WTC11 (cell line): ENCODE data around the gene TUSC2. TPM values are rescaled to one million over a fixed set of nuclear protein-coding genes. Genes with fewer than 3 reads are reported as not detected.
A peak's percentile ranks its signal among the peaks of the same experiment; 100 is the strongest.

Experiments used
- ATAC-seq: fragments of 200-7000 bp; cut with Tn5 transposase; 2 replicates; pipeline ENCODE4 v1.10.0; 2021; ENCODE audit warnings: mild to moderate bottlenecking, moderate library complexity
- CTCF ChIA-PET: fragments of 300-600 bp; sonication (Branson Sonifier 250); formaldehyde crosslinking; loops from one replicate; lab custom pipeline; 2021; ENCODE audit warnings: antibody characterized with exemption; lab: Charles Lee
- POLR2A ChIA-PET: fragments of 350-600 bp; sonication (Branson Sonifier 250); formaldehyde crosslinking; loops from one replicate; lab custom pipeline; 2021; ENCODE audit warnings: antibody characterized with exemption; lab: Charles Lee
- DNase-seq: peaks from one replicate; pipeline ENCODE4 v3.0.0; 2021; ENCODE audit warnings: low spot score
- H3K27ac Mint-ChIP-seq: 2 replicates; pipeline ENCODE4 v1.8.0; 2021; ENCODE audit warnings: mixed read lengths
- H3K27me3 Mint-ChIP-seq: 2 replicates; pipeline ENCODE4 v1.8.0; 2021; ENCODE audit warnings: low read depth, mild to moderate bottlenecking, moderate library complexity, mixed read lengths
- H3K36me3 Mint-ChIP-seq: 2 replicates; pipeline ENCODE4 v1.8.0; 2021; ENCODE audit warnings: mixed read lengths
- H3K4me1 Mint-ChIP-seq: 2 replicates; pipeline ENCODE4 v1.8.0; 2022; ENCODE audit warnings: mixed read lengths
- H3K4me3 Mint-ChIP-seq: 2 replicates; pipeline ENCODE4 v1.8.0; 2021; ENCODE audit warnings: mild to moderate bottlenecking, moderate library complexity, mixed read lengths
- H3K9me3 Mint-ChIP-seq: 2 replicates; pipeline ENCODE4 v1.8.0; 2021; ENCODE audit warnings: mixed read lengths
- CBFB ChIP-seq: sonication (generic); formaldehyde crosslinking; IDR thresholded peaks from 2 replicates; pipeline ENCODE4 v1.8.1; 2022; ENCODE audit warnings: mild to moderate bottlenecking, low read depth, missing genetic modification reagents
- CREB1 ChIP-seq: sonication (generic); formaldehyde crosslinking; IDR thresholded peaks from 2 replicates; pipeline ENCODE4 v1.8.0; 2023; ENCODE audit warnings: mild to moderate bottlenecking, missing genetic modification reagents
- CREM ChIP-seq: sonication (generic); formaldehyde crosslinking; IDR thresholded peaks from 2 replicates; pipeline ENCODE4 v1.8.1; 2022; ENCODE audit warnings: mild to moderate bottlenecking, missing genetic modification reagents, moderate library complexity
- FOXK1 ChIP-seq: sonication (generic); formaldehyde crosslinking; IDR thresholded peaks from 2 replicates; pipeline ENCODE4 v1.8.0; 2022; ENCODE audit warnings: mild to moderate bottlenecking, moderate library complexity, missing genetic modification reagents
- FOXP4 ChIP-seq: sonication (generic); formaldehyde crosslinking; IDR thresholded peaks from 2 replicates; pipeline ENCODE4 v1.8.0; 2022; ENCODE audit warnings: mild to moderate bottlenecking, missing genetic modification reagents
- GRHL2 ChIP-seq: fragments of 250-450 bp; sonication (Bioruptor Pico); IDR thresholded peaks from 2 replicates; pipeline ENCODE4 v1.8.0; 2022; ENCODE audit warnings: mild to moderate bottlenecking, moderate library complexity; ENCODE audit not compliant: insufficient replicate concordance, severe bottlenecking
- MYBL2 ChIP-seq: sonication (generic); formaldehyde crosslinking; IDR thresholded peaks from 2 replicates; pipeline ENCODE4 v1.8.1; 2023; ENCODE audit warnings: mild to moderate bottlenecking, moderate library complexity, missing genetic modification reagents
- NFE2L1 ChIP-seq: sonication (generic); formaldehyde crosslinking; IDR thresholded peaks from 2 replicates; pipeline ENCODE4 v1.8.1; 2023; ENCODE audit warnings: missing genetic modification reagents
- NR1H2 ChIP-seq: sonication (generic); formaldehyde crosslinking; IDR thresholded peaks from 2 replicates; pipeline ENCODE4 v1.9.0; 2021; ENCODE audit warnings: mild to moderate bottlenecking, moderate library complexity, missing genetic modification reagents
- NR2C2 ChIP-seq: sonication (generic); formaldehyde crosslinking; IDR thresholded peaks from 2 replicates; pipeline ENCODE4 v1.8.0; 2022; ENCODE audit warnings: mild to moderate bottlenecking, missing genetic modification reagents
- STAT6 ChIP-seq: sonication (generic); formaldehyde crosslinking; conservative IDR thresholded peaks from 2 replicates; pipeline ENCODE4 v1.8.1; 2023; ENCODE audit warnings: mild to moderate bottlenecking, low read depth, missing genetic modification reagents, moderate library complexity
- ZNF121 ChIP-seq: sonication (generic); formaldehyde crosslinking; IDR thresholded peaks from 2 replicates; pipeline ENCODE4 v1.8.0; 2023; ENCODE audit warnings: missing genetic modification reagents
- ZNF232 ChIP-seq: sonication (generic); formaldehyde crosslinking; IDR thresholded peaks from 2 replicates; pipeline ENCODE4 v1.8.0; 2022; ENCODE audit warnings: mild to moderate bottlenecking, missing genetic modification reagents
- ZNF263 ChIP-seq: sonication (generic); formaldehyde crosslinking; IDR thresholded peaks from 2 replicates; pipeline ENCODE4 v1.8.1; 2022; ENCODE audit warnings: low read depth, mild to moderate bottlenecking, moderate library complexity, missing genetic modification reagents
- total RNA-seq: library from RNA; stranded (reverse); gene quantifications from 3 replicates; pipeline ENCODE4 v1.2.3, GENCODE V29; 2021

The TUSC2 gene
- total RNA-seq, 1 experiment from 2014 or later = 41.1 TPM

GRCh38 chr3:50365080-50365841 lies 37.2 kb upstream of the TUSC2 start:
- POLR2A ChIA-PET = interaction anchor here (0.5 to 0.9 kb wide), 2 partner anchors 28 to 158 kb away, joined by 3 to 5 read pairs; no protein-coding TSS in a partner anchor

GRCh38 chr3:50364573-50365079 lies 36.6 kb upstream of the TUSC2 start:
- Mint-ChIP-seq H3K4me1 (peaks cover 11% of the 10 kb centered on the region), H3K4me3 (peak overlapping the region; percentile 76), H3K9me3 (no peaks in the 10 kb centered on the region), H3K27ac (no peak overlapping the region; the same call in 1 of the 2 replicates), H3K27me3 (peaks cover 30% of the 10 kb centered on the region), H3K36me3 (no peaks in the 10 kb centered on the region)
- TF ChIP-seq CREM (CRISPR knock-in tag) (no peak), MYBL2 (0 out of 2 replicates have a peak, but pooled peaks have one; percentile 14)
- ChIA-PET CTCF (interaction anchor here (0.5 to 2.1 kb wide), 16 partner anchors 10 to 247 kb away, joined by 3 to 15 read pairs (median 4); partner anchors contain the start of genes CISH, CYB561D2, HEMK1 and NPRL2), POLR2A (interaction anchor here (0.6 kb wide), 1 partner anchor 1913 kb away, joined by 4 read pairs; no protein-coding TSS in a partner anchor)
- ATAC-seq (peak; percentile 31), DNase-seq (peak; percentile 61)

More at GRCh38 chr3:50365080-50365841, 37.2 kb upstream of the TUSC2 start:
- H3K9me3 Mint-ChIP-seq = no peaks in the 10 kb centered on the region
- peak; percentile 95 for DNase-seq
- peaks cover 6% of the 10 kb centered on the region; the same call in 1 of the 2 replicates for H3K4me1 Mint-ChIP-seq
- CTCF ChIA-PET = interaction anchor here (0.7 to 2.1 kb wide), 15 partner anchors 10 to 247 kb away, joined by 3 to 15 read pairs (median 5); partner anchors contain the start of genes CISH, CYB561D2, HEMK1 and NPRL2
- no peak for TF ChIP-seq ZNF121 (CRISPR knock-in tag)
- TF ChIP-seq NR1H2 (CRISPR knock-in tag) = no peak
- 0 out of 2 replicates have a peak, but pooled peaks have one; percentile 9 for TF ChIP-seq MYBL2
- peak overlapping the region; percentile 74; the same call in 1 of the 2 replicates for H3K27ac Mint-ChIP-seq
- peak; percentile 90 for ATAC-seq
- H3K4me3 Mint-ChIP-seq = peak overlapping the region; percentile 76
- H3K27me3 Mint-ChIP-seq = peaks cover 27% of the 10 kb centered on the region
- H3K36me3 Mint-ChIP-seq = no peaks in the 10 kb centered on the region

GRCh38 chr3:50359760-50360110 lies 31.7 kb upstream of the TUSC2 start:
- Mint-ChIP-seq H3K4me3 (peak overlapping the region; percentile 93), H3K27me3 (peaks cover 24% of the 10 kb centered on the region), H3K4me1 (peaks cover 24% of the 10 kb centered on the region), H3K27ac (peak overlapping the region; percentile 32; the same call in 1 of the 2 replicates), H3K9me3 (no peaks in the 10 kb centered on the region), H3K36me3 (peaks cover 9% of the 10 kb centered on the region)
- 0 out of 2 replicates have a peak, but pooled peaks have one; percentile 35 for TF ChIP-seq CBFB (CRISPR knock-in tag)
- TF ChIP-seq ZNF232 = no peak
- no peak for TF ChIP-seq CREB1 (CRISPR knock-in tag)
- no peak for TF ChIP-seq ZNF263 (CRISPR knock-in tag)
- no peak for TF ChIP-seq NR2C2 (CRISPR knock-in tag)
- no peak for TF ChIP-seq FOXP4 (CRISPR knock-in tag)
- TF ChIP-seq GRHL2 (CRISPR knock-in tag) = no peak
- 0 out of 2 replicates have a peak, but pooled peaks have one; percentile 8 for TF ChIP-seq FOXK1 (CRISPR knock-in tag)
- TF ChIP-seq STAT6 (CRISPR knock-in tag) = no peak
- TF ChIP-seq NFE2L1 (CRISPR knock-in tag) = no peak
- ATAC-seq = peak; percentile 1
- POLR2A ChIA-PET = no interaction called here
- no peak for DNase-seq
- CTCF ChIA-PET = interaction anchor here (1.3 kb wide), 1 partner anchor 12 kb away, joined by 7 read pairs; no protein-coding TSS in a partner anchor
